Ovary (tissue), 3 donors: Measurements from ENCODE around the gene HS6ST3.

Experiments
- CTCF ChIP-seq, 3 donors: fragments of 450-650 bp in 2 of 3; fragments of 200-600 bp in 1 of 3; IDR thresholded peaks; one replicate each; pipeline versions ENCODE4 v1.5.1 to v1.8.0; 2016 to 2022; ENCODE audit warnings: antibody characterized with exemption in 3 of 3, mild to moderate bottlenecking in 1 of 3
- POLR2A ChIP-seq: fragments of 450-650 bp; IDR thresholded peaks from one replicate; pipeline ENCODE4 v1.6.1; 2017; ENCODE audit warnings: antibody characterized with exemption, mild to moderate bottlenecking, moderate library complexity
- donor health status: DM: no; HTN: no; CAD: no.

DNA sequence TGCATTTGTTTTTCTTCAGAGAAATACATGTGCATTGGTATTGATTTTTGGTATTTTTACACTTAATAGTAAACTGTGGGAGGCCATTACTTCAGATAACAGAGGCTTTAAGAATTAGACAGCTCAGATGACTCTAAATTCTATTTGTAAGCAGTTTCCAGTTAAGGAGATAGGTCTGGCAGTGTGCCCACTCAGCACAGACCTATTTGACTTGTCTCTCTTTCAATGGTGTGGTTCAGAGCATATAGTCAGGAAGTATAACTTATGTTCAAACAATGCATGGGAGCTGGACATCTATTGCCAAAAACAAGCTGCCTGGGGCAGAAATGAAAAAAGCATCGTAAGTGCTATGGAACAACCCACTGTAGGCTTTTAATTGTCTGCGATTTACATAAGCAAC, 370.7 kb downstream of the HS6ST3 start:
- TF ChIP-seq CTCF (IDR thresholded peaks at IDR 0.05) (no peak), POLR2A (no peak)
